Measurements from ENCODE around the gene KIF26A. TPM values are rescaled to one million over a fixed set of nuclear protein-coding genes. Genes with fewer than 3 reads are reported as not detected.

The KIF26A gene
- total RNA-seq, 1 donor from 2014 or later = 0.60 TPM

DNA sequence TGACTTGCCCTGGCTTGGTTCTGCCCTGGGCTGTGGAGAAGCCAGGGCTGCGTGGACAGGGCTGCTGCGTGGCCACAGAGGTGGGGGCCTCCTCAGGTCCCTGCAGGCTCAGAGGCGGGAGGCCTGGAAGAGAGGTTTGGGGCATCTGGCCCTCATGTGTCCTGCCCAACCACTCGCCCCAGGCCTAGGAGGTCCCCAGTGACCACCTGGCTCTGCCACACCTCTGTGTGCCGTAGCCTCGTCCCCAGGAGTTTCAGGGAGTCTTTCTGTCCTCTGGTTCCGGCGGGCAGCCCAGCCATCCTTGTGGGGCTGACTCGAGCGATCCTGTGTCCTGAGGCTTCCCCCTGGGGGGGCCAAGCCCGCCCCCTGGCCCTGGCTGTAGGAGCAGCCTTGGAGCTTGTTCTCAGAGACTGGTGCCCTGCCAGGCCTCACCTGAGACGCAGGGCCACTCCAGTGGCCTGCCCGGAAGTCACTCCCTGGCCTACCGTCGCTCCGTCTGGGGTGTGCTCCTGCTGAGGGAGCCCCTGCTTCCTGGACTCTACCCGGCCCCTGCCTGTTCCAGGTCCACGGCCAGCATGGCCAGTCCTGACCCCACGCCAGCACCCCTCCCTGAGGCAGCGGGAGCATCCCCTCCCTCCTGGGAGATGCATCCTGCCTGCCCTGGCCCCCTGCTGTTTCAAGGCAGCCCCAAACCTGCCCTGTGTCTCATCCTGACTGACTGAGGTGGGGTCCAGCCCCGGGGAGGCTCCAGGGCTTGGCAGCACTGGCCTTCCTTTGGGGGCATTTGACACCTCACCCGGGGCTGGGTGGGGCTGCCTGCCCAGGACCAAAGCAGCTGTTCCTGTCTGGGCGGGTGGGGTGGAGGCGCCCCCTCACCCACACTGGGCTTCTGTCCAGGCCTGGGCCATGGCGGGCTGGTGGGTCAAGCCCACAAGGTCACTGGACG is 39.0 kb upstream of the KIF26A start:
- TF ChIP-seq CTCF (IDR thresholded peaks at IDR 0.05) = no peak
- Mint-ChIP-seq H3K9me3 (ENCODE audit: low read depth) (no peaks in the 10 kb centered on the region), H3K36me3 (ENCODE audit: low read depth) (no peaks in the 10 kb centered on the region), H3K4me3 (ENCODE audit: unreplicated experiment) (no peak overlapping the region), H3K27ac (ENCODE audit: unreplicated experiment) (no peak overlapping the region), H3K4me1 (ENCODE audit: low read depth) (no peaks in the 10 kb centered on the region), H3K27me3 (ENCODE audit: low read depth) (peaks cover 3% of the 10 kb centered on the region)
- peak; percentile 84 for DNase-seq (ENCODE audit: low spot score)

GRCh38 chr14:104100171-104101085 is 38.0 kb upstream of the KIF26A start:
- no peaks in the 10 kb centered on the region for H3K36me3 Mint-ChIP-seq (ENCODE audit: low read depth)
- H3K27ac Mint-ChIP-seq (ENCODE audit: unreplicated experiment) = no peak overlapping the region

GRCh38 chr14:104101086-104101621 is 37.2 kb upstream of the KIF26A start:
- Mint-ChIP-seq H3K36me3 (ENCODE audit: low read depth) (no peaks in the 10 kb centered on the region), H3K27ac (ENCODE audit: unreplicated experiment) (no peak overlapping the region), H3K9me3 (ENCODE audit: low read depth) (no peaks in the 10 kb centered on the region), H3K4me3 (ENCODE audit: unreplicated experiment) (no peak overlapping the region), H3K4me1 (ENCODE audit: low read depth) (no peaks in the 10 kb centered on the region), H3K27me3 (ENCODE audit: low read depth) (no peaks in the 10 kb centered on the region)
- TF ChIP-seq CTCF (IDR thresholded peaks at IDR 0.05) = no peak
- DNase-seq (ENCODE audit: low spot score) = peak; percentile 85

More at GRCh38 chr14:104100171-104101085, 38.0 kb upstream of the KIF26A start:
- Mint-ChIP-seq H3K4me1 (ENCODE audit: low read depth) (no peaks in the 10 kb centered on the region), H3K27me3 (ENCODE audit: low read depth) (peaks cover 3% of the 10 kb centered on the region), H3K9me3 (ENCODE audit: low read depth) (no peaks in the 10 kb centered on the region), H3K4me3 (ENCODE audit: unreplicated experiment) (no peak overlapping the region)
- no peak for TF ChIP-seq CTCF (IDR thresholded peaks at IDR 0.05)
- peak; percentile 88 for DNase-seq (ENCODE audit: low spot score)

GRCh38 chr14:104101651-104102281 is 36.6 kb upstream of the KIF26A start:
- H3K9me3 Mint-ChIP-seq (ENCODE audit: low read depth) = no peaks in the 10 kb centered on the region
- H3K27ac Mint-ChIP-seq (ENCODE audit: unreplicated experiment) = no peak overlapping the region
- no peaks in the 10 kb centered on the region for H3K4me1 Mint-ChIP-seq (ENCODE audit: low read depth)
- H3K36me3 Mint-ChIP-seq (ENCODE audit: low read depth) = no peaks in the 10 kb centered on the region
- no peak for TF ChIP-seq CTCF (IDR thresholded peaks at IDR 0.05)
- peak; percentile 92 for DNase-seq (ENCODE audit: low spot score)
- H3K27me3 Mint-ChIP-seq (ENCODE audit: low read depth) = no peaks in the 10 kb centered on the region
- no peak overlapping the region for H3K4me3 Mint-ChIP-seq (ENCODE audit: unreplicated experiment)
